Lung (tissue), 12 donors: ENCODE measurements around the gene MGAT1. TPM values are rescaled to one million over a fixed set of nuclear protein-coding genes. Genes with fewer than 3 reads are reported as not detected.

Source experiments
- ATAC-seq: fragments of 200-7000 bp; cut with Tn5 transposase; one replicate; pipeline ENCODE4 v1.9.1; 2020; ENCODE audit warnings: moderate number of reproducible peaks; ENCODE audit not compliant: insufficient read depth, low FRiP score
- DNase-seq, 3 donors: peaks; one replicate each; pipeline ENCODE4 v3.0.0-alpha.2; 2013 to 2017
- H3K27ac ChIP-seq, 2 donors: one replicate each; pipeline ENCODE4 v1.5.1; 2013; ENCODE audit warnings: mild to moderate bottlenecking in 2 of 2, moderate library complexity in 2 of 2, control low read depth in 1 of 2, inconsistent platforms in 1 of 2, low read depth in 1 of 2, low read length in 1 of 2
- H3K27me3 ChIP-seq, 3 donors: one replicate each; pipeline ENCODE4 v1.5.1; 2013; ENCODE audit warnings: low read length in 2 of 3; ENCODE audit not compliant: control insufficient read depth in 3 of 3, insufficient read depth in 3 of 3
- H3K36me3 ChIP-seq, 4 donors: one replicate each; pipeline ENCODE4 v1.5.1; 2013; ENCODE audit warnings: low read length in 4 of 4, mild to moderate bottlenecking in 1 of 4, moderate library complexity in 1 of 4; ENCODE audit not compliant: control insufficient read depth in 4 of 4, insufficient read depth in 4 of 4
- H3K4me1 ChIP-seq, 5 donors: one replicate each; pipeline ENCODE4 v1.5.1; 2013; ENCODE audit warnings: low read length in 5 of 5, mild to moderate bottlenecking in 2 of 5, moderate library complexity in 1 of 5; ENCODE audit not compliant: control insufficient read depth in 5 of 5, insufficient read depth in 5 of 5
- H3K4me3 ChIP-seq: one replicate; pipeline ENCODE4 v1.5.1; 2013; ENCODE audit warnings: mild to moderate bottlenecking, control low read depth, moderate library complexity
- H3K9ac ChIP-seq, 2 donors: one replicate each; pipeline ENCODE4 v1.5.1; 2013; ENCODE audit warnings: low read length in 2 of 2, control low read depth in 1 of 2; ENCODE audit not compliant: insufficient read depth in 1 of 2
- H3K9me3 ChIP-seq, 4 donors: one replicate each; pipeline ENCODE4 v1.5.1; 2013; ENCODE audit warnings: low read length in 3 of 4, mild to moderate bottlenecking in 1 of 4, moderate library complexity in 1 of 4; ENCODE audit not compliant: control insufficient read depth in 4 of 4, insufficient read depth in 3 of 4
- WGBS, 2 donors: extraction: QIAGEN DNeasy Blood & Tissue Kit; methylation state at CpG; one replicate each; pipeline ENCODE4 v1.1.7; 2013; 5-methylcytosine and 5-hydroxymethylcytosine counted together
- polyA plus RNA-seq, 2 donors: library from polyadenylated mRNA; stranded (reverse); fragments of 200-250 nt; gene quantifications; one replicate each; pipeline ENCODE4 v1.2.1, GENCODE V29; 2013
- total RNA-seq, 2 donors: library from RNA; depleted of rRNA in 1 of 2; stranded (reverse); fragments of >200 nt in 1 of 2; gene quantifications; one replicate each; pipeline ENCODE4 v1.2.1, GENCODE V29; 2014 to 2021
- TF ChIP-seq, protein P1 (sequence below): IDR thresholded peaks from 2 replicates; pipeline ENCODE4 v1.5.1; 2012; ENCODE audit warnings: mild to moderate bottlenecking; ENCODE audit errors: control extremely low read depth, extremely low read depth
- donor health status: control.
- donor health status: control.
- donor health status: Bipolar disorder and iron deficiency.
- donor health status: healthy.
- donor health status: DM: yes; HTN: yes; CAD: no.

Gene MGAT1
- total and polyA plus RNA-seq, 4 donors = 117 to 415 (median 211) TPM

- Histone ChIP-seq H3K4me1 (no peaks in the 10 kb centered on the region), H3K9ac (no peak overlapping the region), H3K27me3 (no peaks in the 10 kb centered on the region), H3K27ac (no peak overlapping the region), H3K4me3 (no peak overlapping the region), H3K9me3 (no peaks in the 10 kb centered on the region), H3K36me3 (no peaks in the 10 kb centered on the region)
- DNase-seq (no peak), ATAC-seq (no peak)
- TF ChIP-seq, protein P1, sequence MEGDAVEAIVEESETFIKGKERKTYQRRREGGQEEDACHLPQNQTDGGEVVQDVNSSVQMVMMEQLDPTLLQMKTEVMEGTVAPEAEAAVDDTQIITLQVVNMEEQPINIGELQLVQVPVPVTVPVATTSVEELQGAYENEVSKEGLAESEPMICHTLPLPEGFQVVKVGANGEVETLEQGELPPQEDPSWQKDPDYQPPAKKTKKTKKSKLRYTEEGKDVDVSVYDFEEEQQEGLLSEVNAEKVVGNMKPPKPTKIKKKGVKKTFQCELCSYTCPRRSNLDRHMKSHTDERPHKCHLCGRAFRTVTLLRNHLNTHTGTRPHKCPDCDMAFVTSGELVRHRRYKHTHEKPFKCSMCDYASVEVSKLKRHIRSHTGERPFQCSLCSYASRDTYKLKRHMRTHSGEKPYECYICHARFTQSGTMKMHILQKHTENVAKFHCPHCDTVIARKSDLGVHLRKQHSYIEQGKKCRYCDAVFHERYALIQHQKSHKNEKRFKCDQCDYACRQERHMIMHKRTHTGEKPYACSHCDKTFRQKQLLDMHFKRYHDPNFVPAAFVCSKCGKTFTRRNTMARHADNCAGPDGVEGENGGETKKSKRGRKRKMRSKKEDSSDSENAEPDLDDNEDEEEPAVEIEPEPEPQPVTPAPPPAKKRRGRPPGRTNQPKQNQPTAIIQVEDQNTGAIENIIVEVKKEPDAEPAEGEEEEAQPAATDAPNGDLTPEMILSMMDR = no peak
These were observed 30.8 kb downstream of the MGAT1 start for GRCh38 chr5:180771839-180772238.

DNA sequence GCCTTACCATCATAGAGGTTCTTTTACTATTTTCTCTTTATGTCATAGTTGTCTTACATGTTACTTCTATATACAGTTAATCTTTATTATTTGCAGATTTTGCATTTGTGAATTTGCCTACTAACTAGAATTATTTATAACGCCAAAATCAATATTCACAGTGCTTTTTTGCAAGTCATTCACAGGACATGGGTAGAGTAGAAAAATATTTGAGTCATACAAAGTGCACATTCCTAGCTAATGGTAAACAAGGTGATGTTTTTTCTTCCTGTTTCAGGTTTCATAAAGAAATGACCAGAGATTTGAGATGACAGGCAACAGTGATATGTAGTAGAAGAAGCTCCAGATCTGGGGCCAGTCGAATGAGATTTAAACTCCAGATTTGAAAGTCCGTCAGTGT is 32.8 kb downstream of the MGAT1 start:
- Histone ChIP-seq H3K9ac (no peak overlapping the region), H3K4me1 (no peaks in the 10 kb centered on the region)
- 83 to 89% methylated on average over 3 of the region's 3 CpGs for WGBS, 2 donors

GRCh38 chr5:180755601-180756000 is 47.0 kb downstream of the MGAT1 start:
- Histone ChIP-seq H3K9me3 (peaks cover 0 to 18% (median 3%) of the 10 kb centered on the region in 4 donors), H3K4me3 (no peak overlapping the region), H3K27me3 (no peaks in the 10 kb centered on the region), H3K27ac (no peak overlapping the region), H3K9ac (no peak overlapping the region), H3K4me1 (no peaks in the 10 kb centered on the region), H3K36me3 (no peaks in the 10 kb centered on the region)
- TF ChIP-seq, protein P1 = no peak
- DNase-seq (no peak), ATAC-seq (no peak)
- WGBS, 2 donors = 62 to 72% methylated on average over 2 of the region's 2 CpGs

More for the DNA sequence above, 32.8 kb downstream of the MGAT1 start:
- Histone ChIP-seq H3K36me3 (no peaks in the 10 kb centered on the region), H3K27me3 (no peaks in the 10 kb centered on the region), H3K4me3 (no peak overlapping the region), H3K9me3 (no peaks in the 10 kb centered on the region), H3K27ac (no peak overlapping the region)
- no peak for ATAC-seq
- TF ChIP-seq, protein P1 = no peak
- DNase-seq = no peak

DNA sequence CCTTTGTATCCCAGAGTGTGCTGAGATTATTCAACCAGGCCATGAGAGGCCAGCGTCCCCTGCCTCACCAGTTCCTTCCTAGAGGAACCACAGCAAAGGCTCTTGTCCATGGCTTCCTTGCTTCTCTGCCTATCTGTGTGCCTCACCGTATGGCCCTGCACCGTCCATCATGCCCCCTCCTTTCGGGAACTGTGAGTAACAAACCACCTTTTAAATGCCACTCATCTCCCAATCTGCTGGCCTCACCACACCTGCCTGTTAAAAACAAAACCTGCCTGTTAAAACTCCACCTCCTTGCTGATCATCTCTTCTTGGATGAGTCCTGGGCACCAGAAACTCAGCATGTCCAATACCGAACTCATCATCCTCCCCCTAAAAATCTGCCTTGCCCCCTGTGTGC is 58.4 kb downstream of the MGAT1 start:
- Histone ChIP-seq H3K27ac (no peak overlapping the region), H3K9ac (no peak overlapping the region), H3K9me3 (peaks cover 0 to 3% (median 0%) of the 10 kb centered on the region in 4 donors), H3K4me3 (no peak overlapping the region), H3K4me1 (no peaks in the 10 kb centered on the region), H3K36me3 (no peaks in the 10 kb centered on the region), H3K27me3 (peaks cover 0 to 22% (median 0%) of the 10 kb centered on the region in 3 donors)
- no peak for ATAC-seq
- TF ChIP-seq, protein P1 = no peak
- DNase-seq = no peak
- 66 to 67% methylated on average over 5 of the region's 5 CpGs for WGBS, 2 donors
